RPMI7951 (cell line): Measurements from ENCODE around the gene TAS2R43. TPM values are rescaled to one million over a fixed set of nuclear protein-coding genes. Genes with fewer than 3 reads are reported as not detected.
"Not testable (repeated sequence)": the region's sequence is repeated elsewhere in the genome, so short reads cannot be mapped to it uniquely, and the experiment has no call there.

Experiments
- DNase-seq: peaks from one replicate; pipeline ENCODE4 v3.0.0-alpha.2; 2012; ENCODE audit warnings: low read depth
- total RNA-seq: library from RNA; depleted of rRNA; stranded (reverse); fragments of >200 nt; shearing (Covaris generic); gene quantifications from 2 replicates; pipeline ENCODE4 v1.2.3, GENCODE V29; 2014; rRNA removed

TAS2R43 gene
- total RNA-seq, 1 experiment from 2014 or later = 0.36 TPM

DNA sequence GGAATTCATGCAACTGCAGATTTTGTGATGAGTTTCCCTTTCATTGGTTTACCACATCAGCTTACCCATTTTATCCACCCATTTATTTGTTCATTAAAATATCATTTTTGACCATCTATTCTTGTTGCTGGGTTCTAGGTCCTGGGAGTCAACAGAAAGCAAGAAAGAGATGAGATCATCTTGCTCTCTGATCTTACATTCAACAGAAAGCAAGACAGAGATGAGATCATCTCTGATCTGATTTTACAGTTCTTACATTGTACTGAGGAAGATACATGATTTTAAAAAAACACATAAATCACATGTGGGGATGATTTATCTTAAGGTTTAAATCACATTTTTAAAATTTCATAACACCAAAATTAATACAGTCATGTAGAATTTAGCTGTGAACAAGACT is 32.3 kb downstream of the TAS2R43 start:
- DNase-seq = no peak

DNA sequence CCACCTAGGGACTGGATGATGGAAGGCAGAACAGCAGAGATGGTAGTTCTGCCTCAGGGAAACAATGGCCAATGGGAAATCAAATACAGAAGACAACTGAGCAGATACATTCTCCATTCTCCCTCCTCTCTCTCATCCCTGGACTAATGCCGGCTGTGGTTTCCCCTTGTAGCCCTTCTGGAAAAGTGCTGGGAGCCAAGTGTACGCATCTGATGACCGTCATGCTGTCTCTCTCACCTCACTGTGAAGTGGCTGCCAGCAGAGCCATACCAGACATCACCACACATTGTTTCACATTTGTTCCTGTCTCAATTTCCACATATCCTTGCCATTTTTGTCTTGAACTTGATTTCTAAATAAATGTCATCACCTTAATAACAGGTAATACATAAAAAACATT is 33.1 kb downstream of the TAS2R43 start:
- no peak for DNase-seq

GRCh38 chr12:11055306-11055705 is 36.8 kb downstream of the TAS2R43 start:
- no peak for DNase-seq

DNA sequence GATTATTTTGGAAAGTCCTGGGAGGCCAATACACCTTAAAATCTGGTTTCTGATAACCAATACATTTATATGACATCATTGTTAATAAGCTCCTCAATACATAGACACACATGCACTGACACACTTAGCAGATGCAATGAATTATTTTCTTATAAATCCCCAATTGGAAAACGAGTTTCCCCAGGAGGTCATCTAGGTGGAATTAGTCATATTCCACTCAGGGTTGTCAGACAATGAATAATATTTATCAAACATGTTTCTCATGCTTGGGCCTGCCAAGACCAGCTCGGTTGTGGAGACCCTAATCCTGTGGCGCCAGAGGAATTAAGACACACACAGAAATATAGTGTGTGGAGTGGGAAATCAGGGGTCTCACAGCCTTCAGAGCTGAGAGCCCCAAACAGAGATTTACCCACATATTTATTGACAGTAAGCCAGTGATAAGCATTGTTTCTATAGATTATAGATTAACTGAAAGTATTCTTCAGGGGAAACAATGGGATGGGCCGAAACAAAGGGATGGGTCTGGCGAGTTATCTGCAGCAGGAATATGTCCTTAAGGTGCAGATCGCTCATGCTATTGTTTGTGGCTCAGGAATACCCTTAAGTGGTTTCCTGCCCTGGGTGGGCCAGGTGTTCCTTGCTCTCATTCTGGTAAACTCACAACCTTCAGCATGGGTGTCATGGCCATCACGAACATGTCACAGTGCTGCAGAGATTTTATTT is 42.1 kb downstream of the TAS2R43 start:
- not testable (repeated sequence) for DNase-seq

DNA sequence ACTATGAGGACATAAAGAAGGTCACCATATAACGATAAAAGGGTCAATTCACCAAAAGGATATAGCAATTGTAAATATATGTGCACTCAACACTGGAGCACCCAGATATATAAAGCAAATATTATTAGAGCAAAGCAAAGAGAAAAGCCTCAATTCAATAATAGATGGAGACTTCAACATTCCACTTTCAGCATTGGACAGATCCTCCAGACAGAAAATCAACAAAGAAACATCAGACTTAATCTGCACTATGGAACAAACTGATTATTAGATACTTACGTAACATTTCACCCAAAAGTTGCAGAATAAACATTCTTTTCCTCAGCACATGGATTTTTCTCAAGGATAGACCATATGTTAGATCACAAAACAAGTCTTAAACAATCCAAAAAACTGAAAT is 50.7 kb downstream of the TAS2R43 start:
- not testable (repeated sequence) for DNase-seq

Other genes with a start within 250 kb of the TAS2R43 start
- 1.3 and 2.2 TPM in 2 replicates for gene PRR4, start 242.8 kb downstream of the TAS2R43 start, total RNA-seq
- gene PRH1, start 208.1 kb downstream of the TAS2R43 start, total RNA-seq = 3.5 and 10.7 TPM in 2 replicates
- gene TAS2R13, start 182.8 kb downstream of the TAS2R43 start, total RNA-seq = 0.20 and 0.48 TPM in 2 replicates
- gene PRH2, start 163.1 kb downstream of the TAS2R43 start, total RNA-seq = not detected in 2 replicates
- 0.98 and 1.9 TPM in 2 replicates for gene TAS2R14, start 153.1 kb downstream of the TAS2R43 start, total RNA-seq
- 0.20 and 0.24 TPM in 2 replicates for gene TAS2R50, start 105.4 kb downstream of the TAS2R43 start, total RNA-seq
- 0.24 and 0.68 TPM in 2 replicates for gene TAS2R20, start 94.0 kb downstream of the TAS2R43 start, total RNA-seq
- 0.24 TPM in 1 of 2 replicates, not detected in the other for gene TAS2R19, start 69.7 kb downstream of the TAS2R43 start, total RNA-seq
- 1.1 and 1.2 TPM in 2 replicates for gene TAS2R31, start 60.9 kb downstream of the TAS2R43 start, total RNA-seq
- not detected in 2 replicates for gene TAS2R46, start 30.0 kb downstream of the TAS2R43 start, total RNA-seq
- 0.60 and 0.98 TPM in 2 replicates for gene TAS2R30, start 42.3 kb upstream of the TAS2R43 start, total RNA-seq
- 7.9 and 10.2 TPM in 2 replicates for gene SMIM10L1, start 78.9 kb upstream of the TAS2R43 start, total RNA-seq
- not detected in 2 replicates for gene TAS2R42, start 94.6 kb upstream of the TAS2R43 start, total RNA-seq
- not detected in 2 replicates for gene PRB3, start 177.4 kb upstream of the TAS2R43 start, total RNA-seq
- not detected in 2 replicates for gene PRB4, start 218.1 kb upstream of the TAS2R43 start, total RNA-seq